GM13977 (cell line): ENCODE measurements around the gene UNC45A.

ENCODE experiments used
- DNase-seq: peaks from one replicate; pipeline ENCODE4 v3.0.0; 2012; ENCODE audit warnings: low spot score
- in situ Hi-C: fragments of 300-500 bp; cut with MboI; formaldehyde crosslinking; loops from one replicate; pipeline ENCODE4 v1.12.0; 2022; ENCODE audit warnings: low sequenced_read_pairs, low pct_unique_long_range_greater_than_20kb, mixed read lengths, inconsistent platforms; ENCODE audit not compliant: unreplicated experiment
- TF ChIP-seq, protein P1 (sequence below): IDR thresholded peaks from 2 replicates; pipeline ENCODE4 v1.5.1; 2012; ENCODE audit warnings: mild to moderate bottlenecking, control low read depth; ENCODE audit not compliant: insufficient read depth; ENCODE audit errors: extremely low read depth, missing control alignments

The UNC45A gene

GRCh38 chr15:90901175-90902039 lies 33.7 kb upstream of the UNC45A start:
- DNase-seq = no peak
- TF ChIP-seq, protein P1, sequence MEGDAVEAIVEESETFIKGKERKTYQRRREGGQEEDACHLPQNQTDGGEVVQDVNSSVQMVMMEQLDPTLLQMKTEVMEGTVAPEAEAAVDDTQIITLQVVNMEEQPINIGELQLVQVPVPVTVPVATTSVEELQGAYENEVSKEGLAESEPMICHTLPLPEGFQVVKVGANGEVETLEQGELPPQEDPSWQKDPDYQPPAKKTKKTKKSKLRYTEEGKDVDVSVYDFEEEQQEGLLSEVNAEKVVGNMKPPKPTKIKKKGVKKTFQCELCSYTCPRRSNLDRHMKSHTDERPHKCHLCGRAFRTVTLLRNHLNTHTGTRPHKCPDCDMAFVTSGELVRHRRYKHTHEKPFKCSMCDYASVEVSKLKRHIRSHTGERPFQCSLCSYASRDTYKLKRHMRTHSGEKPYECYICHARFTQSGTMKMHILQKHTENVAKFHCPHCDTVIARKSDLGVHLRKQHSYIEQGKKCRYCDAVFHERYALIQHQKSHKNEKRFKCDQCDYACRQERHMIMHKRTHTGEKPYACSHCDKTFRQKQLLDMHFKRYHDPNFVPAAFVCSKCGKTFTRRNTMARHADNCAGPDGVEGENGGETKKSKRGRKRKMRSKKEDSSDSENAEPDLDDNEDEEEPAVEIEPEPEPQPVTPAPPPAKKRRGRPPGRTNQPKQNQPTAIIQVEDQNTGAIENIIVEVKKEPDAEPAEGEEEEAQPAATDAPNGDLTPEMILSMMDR = no peak

GRCh38 chr15:90902040-90902839 lies 32.8 kb upstream of the UNC45A start:
- TF ChIP-seq, protein P1 = peak; percentile 74
- in situ Hi-C loops = no loop called here
- peak; percentile 97 for DNase-seq

More at GRCh38 chr15:90901175-90902039, 33.7 kb upstream of the UNC45A start:
- in situ Hi-C loops = no loop called here

DNA sequence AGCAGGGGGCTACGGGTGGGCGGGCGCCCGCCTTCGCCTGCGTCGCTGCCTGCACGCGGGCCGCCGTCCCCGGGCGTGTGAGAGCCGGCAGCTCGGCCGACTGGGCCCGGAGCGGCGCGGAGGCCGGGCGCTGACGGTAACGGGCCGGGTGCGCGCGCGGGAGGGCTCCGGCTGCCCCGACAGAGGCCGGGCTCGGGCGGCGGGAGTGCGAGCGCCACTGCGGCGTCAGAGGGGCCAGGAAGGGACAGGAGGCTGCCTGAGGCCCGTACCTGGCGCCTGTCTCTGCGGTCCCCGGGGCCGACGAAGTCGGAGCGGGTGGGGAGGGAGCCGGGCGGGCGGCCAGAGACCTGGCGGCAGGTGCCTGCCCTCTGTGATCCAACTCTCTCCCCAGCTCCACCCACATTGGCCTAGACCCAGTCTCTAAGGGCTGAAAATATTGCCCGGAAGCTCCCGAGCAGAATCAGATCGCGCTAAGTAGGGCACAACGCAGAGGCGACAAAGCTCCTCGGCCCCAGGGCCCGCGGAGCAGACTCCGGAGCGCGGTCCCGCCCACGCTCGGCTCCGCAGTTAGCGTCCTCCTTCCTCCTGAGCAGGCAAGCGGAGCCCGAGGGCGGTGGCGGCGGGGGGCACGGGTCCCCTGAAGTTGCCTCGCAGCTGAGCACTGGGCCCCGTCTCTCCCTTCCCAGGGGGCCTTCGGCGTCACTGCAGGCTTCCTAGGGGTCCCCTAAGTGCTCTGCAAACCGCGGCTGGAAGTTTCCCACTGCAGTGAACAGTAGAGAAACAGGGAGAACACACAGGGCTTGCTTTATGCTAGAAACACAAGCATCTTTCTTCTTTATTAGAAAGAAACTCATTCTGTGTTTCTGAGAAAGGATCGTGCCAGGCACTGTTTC lies 32.0 kb upstream of the UNC45A start, which contains the start of gene MAN2A2:
Gene MAN2A2 (plus strand): TSS at position 463 of the 893 bp plus-strand sequence. CDS start 906 bp downstream, outside the sequence.
- DNase-seq = peak; percentile 91
- in situ Hi-C loops = no loop called here
- TF ChIP-seq, protein P1 = no peak

GRCh38 chr15:90903733-90904536 lies 31.1 kb upstream of the UNC45A start:
- TF ChIP-seq, protein P1 = no peak
- in situ Hi-C loops = no loop called here
- peak; percentile 55 for DNase-seq

- TF ChIP-seq, protein P1 = no peak
- in situ Hi-C loops = no loop called here
- DNase-seq = no peak
These were observed 30.3 kb upstream of the UNC45A start for GRCh38 chr15:90904746-90905145.
